GM18499 (cell line): ENCODE results near the gene KCNQ2.
"Not testable (repeated sequence)": the region's sequence is repeated elsewhere in the genome, so short reads cannot be mapped to it uniquely, and the experiment has no call there.

ENCODE experiments used
- ATAC-seq: cut with Tn5 transposase; IDR thresholded peaks from one replicate; pipeline ENCODE4 v1.9.1; 2021; ENCODE audit warnings: moderate number of reproducible peaks; ENCODE audit not compliant: insufficient read depth, unreplicated experiment

Gene KCNQ2

DNA sequence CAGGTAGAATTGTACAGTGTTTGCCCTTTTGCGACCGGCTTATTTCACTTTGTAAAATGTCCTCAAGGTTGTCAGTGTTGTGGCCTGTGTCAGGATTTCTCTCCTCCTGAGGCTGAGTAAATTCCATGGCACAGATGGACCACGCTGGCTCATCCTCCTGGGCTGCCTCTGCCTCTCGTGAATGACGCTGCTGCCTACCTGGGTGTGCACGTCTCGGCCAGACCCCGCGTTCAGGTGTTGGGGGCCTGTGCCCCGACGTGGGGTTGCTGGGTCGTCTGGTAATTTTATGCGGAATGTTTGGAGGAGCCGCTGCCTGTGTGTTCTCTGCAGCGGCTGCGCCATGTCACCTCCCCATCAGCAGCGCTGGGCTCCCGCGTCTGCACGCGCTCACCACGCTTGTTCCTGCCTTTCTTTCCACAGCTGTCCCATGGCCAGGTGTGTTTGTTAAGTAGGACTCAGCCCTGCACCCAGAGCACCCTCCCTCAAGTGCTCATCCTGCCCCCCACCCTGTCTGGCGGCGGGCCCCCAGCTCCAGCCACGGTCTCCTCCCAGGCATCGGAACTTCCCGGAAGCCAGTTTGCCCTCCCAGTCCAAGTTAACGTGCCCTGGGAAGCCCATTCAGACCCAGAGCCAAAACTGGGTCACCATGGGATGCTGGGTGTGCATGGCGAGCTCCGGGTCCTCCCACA, 75.2 kb downstream of the KCNQ2 start:
- ATAC-seq = no peak

DNA sequence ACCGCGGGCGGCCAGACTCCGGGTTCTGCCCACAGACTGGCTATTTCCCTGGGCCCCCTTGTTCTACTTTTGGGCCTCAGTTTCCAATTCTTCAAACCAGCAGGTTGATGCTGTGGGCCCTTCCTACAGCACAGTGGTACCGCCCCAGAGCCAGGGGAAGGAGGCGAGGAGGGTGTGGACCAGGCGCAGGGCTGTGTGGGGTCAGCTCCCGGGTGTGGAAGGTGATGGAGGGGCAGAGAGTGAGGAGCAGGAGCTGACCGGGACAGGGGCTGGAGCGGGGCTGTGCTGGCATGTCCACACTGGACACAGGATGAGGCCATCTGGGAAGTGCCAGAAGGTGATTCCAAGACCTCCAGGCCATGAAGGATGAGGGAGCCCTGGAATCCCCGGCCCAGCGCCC, 76.2 kb downstream of the KCNQ2 start:
- no peak for ATAC-seq

DNA sequence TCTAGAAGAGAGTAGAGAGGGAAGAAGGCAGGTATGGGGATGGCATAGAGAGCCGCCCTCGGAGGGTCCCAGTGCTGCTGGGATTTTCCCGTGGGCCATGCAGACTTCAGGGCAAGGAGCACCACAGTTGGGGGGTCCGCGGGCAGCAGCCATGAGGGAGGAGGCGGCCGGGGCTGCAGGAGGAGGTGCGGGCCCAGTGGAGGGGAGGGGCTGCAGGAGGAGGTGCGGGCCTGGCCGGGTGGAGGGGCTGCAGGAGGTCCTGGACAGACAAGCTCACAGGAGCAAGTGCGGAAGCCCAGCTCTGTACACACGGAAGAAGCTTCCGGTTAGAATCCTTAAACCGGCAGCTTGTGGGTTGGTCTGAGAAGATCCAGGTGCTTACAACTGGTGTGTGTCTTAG, 76.7 kb downstream of the KCNQ2 start:
- ATAC-seq = no peak

DNA sequence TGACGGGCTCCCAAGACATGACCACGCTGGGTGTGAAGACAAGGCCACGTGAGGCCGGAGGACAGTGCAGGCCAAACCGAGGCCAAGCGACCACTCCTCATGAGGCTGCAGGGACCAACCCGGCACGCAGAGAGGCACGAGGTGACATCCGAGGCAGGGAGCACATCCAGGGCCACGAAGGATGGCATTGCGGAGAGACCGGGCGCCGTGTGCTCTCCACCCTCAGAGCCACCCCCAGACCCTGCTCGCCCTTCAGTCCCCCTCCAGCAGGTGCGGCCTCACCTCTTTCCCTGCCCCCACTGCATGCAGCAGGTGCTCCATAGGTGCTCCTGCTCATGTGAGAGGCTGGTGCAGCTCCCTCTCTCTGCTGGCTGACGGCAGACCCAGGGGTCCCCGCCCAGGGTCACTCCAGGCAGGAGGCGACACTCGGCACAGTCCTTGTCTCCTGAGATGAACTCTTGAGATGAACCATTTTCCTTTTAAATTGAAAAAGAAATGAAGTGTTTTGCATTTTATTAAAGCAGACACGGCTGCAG, 77.5 kb downstream of the KCNQ2 start:
- ATAC-seq = no peak

DNA sequence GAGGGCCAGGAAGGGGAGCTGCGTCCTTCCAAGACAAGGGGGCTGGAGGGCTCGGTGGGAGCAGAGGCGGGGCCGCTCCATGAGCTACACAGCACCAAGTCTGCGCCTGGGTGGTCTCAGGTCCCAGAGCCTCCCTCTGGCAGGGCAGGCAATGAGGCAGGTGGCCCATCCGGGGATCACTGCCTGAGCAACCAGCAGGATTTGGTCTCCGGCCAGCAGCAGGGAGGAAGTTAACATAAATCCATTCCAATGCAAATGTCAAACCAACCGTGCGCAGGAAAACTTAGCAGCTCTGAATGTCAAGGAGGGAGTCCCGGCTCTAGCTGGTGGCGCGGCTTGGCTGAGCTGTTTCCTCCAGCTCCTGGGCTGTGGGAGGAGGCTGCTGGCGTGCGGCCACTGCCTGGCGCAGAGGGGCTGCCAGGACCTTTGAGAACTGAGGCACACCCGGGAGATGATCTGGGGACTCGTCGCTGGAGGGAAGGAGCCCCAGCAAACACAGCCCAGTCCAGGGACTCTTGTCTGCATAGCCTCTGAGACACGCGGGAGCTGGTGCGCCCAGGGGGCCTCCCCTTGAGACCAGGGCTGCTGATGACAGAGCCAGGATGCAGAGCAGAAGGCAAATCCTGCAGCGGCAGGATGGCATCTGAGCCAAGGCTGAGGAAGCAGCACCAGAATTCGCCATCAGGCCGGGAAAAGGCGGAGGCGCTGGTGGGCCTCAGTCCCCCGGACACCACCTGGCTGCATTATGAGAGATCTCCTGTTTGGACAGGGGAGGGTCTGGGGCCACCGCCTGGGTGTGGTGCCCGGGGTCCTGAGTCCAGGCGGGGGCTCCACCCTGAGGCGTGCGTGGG, 78.2 kb downstream of the KCNQ2 start:
- ATAC-seq = no peak

DNA sequence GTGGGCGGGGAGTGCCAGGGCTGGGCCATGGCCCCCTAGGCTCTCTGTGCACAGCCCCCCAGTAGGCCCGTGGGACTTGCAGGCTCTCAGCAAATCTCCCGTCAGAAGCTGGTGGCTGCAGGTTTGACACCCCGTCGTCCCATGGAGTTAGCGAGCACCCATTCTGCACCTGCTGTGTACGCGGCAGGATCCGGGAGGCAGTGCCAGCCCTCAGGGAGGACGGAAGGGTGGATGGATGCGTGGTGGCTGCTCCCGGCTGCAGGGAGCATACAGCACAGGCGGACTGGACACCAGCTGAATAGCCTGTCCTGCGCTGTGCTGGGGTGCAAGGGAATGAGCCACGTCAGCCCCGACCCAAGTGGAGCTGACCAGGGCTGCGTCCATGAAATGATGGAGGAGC, 78.9 kb downstream of the KCNQ2 start:
- no peak for ATAC-seq

DNA sequence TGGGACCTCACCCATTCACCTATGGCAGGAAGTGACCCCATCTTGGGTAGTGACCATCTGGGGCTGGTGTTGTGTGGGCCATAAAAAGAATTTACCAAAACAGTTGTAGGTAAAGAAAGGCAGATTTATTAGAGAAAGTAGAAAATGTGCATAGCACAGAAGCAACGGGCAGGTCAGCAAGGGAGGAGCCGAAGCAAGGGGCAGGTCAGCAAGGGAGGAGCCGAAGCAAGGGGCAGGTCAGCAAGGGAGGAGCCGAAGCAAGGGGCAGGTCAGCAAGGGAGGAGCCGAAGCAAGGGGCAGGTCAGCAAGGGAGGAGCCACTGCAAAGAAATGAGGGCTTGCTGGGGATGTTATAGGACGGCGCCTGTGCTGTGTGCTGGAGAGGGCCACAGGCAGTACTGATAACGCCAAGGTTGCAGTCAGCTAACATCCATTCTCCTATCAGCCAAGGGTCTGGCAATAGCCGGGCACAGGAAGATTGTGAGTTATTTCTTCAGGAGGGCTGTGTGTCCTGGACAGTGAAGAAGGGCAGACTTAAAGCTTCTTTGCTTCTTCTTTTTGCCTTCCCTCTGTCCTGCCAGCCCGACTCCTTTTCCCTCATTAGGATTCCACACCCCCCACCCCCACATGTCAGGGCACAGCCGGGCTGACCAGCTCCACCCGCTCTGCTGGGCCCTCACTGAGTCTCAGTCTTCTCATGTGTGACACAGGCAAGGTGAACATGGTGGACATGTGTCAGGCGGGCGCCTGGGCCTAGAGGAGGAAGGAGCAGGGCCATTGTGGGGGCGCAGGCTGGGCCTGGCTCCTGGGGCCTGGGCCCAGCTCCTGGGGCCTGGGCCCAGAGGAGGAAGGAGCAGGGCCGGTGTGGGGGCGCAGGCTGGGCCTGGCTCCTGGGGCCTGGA, 79.7 kb downstream of the KCNQ2 start:
- ATAC-seq = no peak

DNA sequence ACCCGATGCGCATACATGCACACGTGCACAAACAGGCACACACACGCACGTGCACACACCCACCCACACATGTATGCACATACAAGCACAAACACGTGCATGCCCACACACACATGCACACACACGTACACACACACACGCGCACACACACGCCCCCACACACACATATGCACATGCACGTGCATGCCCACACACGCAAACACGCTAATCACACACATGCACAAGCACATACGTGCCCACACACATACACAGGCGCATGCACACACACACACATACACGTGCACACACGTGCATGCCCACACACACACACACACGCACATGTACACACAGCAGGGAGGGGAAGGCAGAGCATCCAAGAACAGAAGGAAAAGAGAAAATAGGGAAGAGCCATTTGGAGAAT, 84.5 kb downstream of the KCNQ2 start:
- ATAC-seq = no peak

DNA sequence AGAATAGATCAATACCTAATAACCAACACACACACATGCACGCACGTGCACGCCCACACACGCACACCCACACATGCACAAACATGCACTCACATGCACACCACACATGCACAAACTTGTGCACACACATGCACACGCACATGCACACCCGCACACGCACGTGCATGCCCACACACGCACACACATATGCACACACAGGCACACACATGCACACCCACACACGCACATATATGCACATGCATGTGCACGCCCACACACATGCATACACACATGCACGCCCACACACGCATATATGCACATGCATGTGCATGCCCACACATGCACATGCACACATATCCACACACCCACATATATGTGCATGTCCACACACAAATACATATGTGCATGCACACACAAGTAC, 85.1 kb downstream of the KCNQ2 start:
- no peak for ATAC-seq

DNA sequence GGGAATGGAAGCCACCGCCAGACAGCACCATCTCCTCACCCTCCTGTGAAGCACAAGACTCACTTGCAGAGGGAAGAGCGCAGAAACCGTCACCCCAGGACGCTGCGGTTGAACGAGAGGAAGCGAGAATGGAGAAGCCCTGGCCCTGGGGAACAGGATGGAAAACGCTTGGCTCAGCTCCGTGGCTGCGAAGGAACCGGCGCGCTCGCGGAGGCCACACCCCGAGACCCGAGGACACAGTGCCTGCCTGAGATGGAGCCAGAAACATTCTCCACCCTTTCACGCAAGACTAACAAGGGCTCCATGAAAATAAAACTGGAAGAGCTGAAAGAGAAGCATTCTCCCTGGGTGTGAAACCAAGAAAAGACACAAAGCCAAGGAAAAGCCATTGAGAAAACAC, 86.0 kb downstream of the KCNQ2 start:
- ATAC-seq = no peak

DNA sequence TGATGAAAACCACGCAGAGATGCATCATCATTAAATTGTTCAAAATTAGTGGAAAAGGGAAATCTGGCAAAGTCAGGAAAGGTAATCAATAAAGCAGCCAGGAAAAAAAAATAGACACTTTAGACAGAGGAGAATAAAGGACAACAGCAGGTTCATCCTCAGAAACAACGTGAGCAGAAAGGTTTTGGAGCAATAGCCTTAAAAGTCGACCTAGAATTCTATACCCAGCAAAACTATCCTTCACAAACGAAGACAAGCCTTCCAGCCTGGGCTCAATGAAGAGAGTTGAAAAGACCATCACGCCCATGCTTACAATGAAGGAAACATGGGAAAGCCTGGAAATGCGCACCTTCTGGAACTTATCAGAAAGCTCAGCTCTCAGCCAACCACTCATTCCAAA, 86.6 kb downstream of the KCNQ2 start:
- ATAC-seq = no peak

DNA sequence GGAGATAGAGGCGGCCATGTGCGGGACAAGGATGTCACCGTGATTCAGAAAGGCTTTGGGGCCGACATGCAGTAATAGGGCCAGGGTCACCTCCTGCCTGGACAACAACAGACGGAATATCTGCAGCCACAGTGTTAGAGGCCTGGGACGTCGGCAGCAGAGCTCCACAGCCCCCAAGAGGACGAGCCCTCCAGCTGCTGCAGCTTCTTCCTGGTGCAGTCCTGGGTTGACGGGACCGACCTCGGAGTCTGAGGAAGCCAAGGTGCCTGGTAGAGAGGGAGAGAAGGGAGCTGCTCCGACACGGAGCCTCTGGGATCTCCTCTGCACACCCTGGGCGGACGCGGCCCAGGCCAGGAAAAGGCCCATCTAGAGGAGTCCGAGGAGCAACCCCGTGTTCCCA, 88.1 kb downstream of the KCNQ2 start:
- no peak for ATAC-seq

DNA sequence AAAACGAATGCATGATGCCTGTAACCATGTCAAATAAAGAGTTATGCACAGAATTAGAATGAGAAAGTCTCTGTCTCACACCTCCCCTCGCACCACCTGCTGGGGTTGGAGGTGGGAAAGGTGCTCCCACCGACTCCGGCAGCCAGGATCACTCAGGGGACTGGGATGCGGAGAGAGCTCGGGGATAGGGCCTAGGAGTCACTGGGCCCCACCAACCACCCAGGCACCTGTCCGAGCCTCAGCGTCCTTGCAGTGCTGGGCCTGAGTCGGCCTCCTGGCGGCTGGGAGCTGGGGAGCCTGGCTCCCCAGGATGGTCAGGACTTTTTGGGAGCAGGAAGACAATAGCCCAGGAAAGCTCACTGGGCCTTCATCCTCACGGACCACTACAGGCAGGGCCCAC, 88.9 kb downstream of the KCNQ2 start:
- no peak for ATAC-seq

DNA sequence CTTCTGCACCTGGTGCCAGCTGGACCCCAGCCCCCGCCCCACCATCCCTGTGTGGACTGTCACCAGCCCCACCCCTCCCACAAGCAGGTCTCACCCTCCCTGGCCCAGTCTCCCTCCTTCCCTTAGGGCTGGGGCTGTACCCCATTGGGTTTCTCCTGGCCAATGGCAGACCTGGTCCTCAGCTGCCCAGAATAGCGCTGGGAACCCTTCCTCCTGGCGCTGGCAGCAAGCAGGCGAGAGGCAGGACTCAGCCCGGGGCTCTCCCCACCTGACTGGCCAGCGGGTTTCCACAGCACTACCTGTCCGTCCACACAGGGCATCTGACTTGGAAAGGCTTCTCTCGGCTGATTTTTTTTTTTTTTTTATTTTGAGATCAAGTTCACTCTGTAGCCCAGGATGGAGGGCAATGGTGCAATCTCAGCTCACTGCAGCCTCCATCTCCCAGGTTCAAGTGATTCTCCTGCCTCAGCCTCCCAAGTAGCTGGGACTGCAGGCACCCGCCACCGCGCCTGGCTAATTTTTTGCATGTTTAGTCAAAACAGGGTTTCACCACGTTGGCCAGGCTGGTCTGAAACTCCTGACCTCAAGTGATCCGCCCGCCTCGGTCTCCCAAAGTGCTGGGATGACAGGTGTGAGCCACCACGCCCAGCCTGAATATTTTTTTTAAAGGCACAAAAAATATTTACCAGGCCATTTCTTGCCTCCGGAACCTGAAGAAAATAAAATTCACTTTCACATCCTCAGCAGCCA, 89.7 kb downstream of the KCNQ2 start:
- no peak for ATAC-seq

DNA sequence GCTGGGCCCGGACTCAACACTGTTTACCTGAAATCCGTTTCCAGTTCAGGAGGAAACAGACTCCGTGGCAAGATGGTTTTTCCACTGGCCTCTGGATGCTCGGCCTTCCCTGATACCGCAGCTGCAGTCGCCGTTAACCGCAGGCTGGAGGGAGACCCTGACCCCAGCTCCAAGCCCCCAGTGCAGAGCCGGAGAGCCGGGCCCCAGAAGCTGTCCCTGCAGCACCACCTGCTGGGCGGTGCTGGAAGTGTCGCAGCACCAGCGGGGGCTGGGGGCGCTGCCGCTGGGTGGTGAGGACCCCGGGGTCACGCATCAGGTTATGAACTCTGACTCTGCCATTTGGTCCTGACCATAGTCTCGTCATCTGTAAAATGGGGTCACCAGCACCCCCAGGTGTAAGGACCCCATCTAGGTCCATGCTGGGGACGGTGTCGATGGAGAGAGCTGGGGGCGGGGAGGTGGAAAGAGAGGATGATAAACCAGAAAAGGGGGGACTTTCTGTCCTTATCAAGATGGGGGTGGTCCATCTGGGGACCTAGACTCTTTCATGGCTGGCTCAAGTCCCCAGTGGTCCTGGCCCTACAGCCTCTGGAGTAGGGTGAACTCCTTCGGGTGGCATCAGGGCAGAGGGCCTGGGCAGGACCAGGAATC, 90.5 kb downstream of the KCNQ2 start:
- no peak for ATAC-seq

DNA sequence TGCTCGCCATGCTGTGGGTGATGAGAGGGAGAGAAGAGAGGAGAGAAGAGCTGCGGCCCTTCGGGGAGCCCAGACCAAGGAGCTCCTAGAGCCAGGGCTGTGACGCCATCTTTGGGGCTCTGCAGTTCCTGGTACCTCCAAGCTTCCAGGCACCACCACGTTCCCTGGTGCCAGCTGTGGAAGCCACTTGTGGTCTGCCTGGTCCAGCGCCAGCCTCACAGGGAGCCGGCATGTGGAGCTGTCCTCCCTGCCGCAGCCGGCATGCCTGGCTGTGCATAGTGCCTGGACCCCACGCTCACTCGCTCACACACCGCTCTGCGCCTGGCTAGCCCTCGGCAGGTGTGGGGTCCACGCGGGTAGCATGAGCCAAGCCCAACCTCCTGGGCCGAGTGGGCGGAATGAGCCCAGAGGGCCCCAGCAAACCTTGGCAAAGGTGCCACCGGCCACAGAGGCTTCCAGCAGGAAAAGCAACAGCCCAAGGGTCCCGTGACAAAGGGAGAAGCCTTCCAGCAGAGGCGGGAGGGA, 92.0 kb downstream of the KCNQ2 start:
- ATAC-seq = no peak

DNA sequence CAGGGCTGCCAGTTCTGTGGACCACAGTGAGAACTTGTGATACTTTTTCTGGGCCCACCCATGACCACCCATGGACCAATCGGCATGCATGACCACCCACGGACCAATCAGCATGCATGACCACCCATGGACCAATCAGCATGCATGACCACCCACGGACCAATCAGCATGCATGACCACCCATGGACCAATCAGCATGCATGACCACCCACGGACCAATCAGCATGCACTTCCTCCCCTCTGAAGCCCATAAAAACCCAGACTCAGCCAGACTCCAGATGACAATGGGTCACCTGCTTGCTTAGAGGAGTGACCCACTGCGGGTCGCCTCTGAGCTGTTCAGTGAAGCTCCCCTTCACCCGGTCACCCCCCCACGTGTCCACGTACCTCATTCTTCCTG, 92.6 kb downstream of the KCNQ2 start:
- ATAC-seq = not testable (repeated sequence)

DNA sequence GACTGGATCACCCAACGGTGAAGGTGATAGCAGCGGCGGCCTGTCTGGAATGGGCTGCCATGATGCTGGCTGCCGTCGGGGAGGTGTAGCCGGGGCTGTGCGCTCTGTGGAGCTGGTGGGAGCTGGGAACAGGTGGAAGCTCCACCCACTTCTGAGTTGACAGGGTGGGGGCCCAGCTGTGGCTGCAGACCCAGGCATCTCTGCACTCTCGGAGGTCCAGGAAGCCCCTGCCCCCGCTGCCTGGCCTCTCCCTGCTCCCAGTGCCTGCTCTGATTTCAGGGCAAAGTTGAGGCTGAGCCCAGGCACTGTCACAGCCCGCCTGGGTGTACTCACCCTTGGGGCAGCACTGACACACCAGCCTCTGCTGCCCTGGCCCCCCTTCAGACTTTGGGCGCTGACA, 93.2 kb downstream of the KCNQ2 start:
- ATAC-seq = no peak

DNA sequence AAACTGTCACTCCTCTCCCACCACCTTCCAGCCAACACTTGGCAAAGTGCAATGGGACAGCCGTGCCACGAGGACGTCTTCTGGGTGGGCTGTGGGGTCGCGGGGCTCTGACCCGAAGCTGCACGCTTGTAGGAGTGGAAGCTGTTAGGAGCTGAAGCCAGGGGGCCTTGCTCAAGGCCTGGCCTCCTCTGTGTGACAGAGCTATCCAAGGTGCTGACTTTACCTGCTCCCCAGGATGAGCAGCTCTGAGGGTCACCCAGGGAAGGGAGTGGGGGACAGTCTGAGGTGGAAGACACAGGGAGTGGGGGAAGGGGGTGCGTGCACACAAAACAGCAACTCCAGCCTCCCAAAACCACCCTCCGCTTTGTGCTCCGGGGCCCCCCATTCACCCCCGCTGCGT, 93.8 kb downstream of the KCNQ2 start:
- no peak for ATAC-seq
